ENCODE measurements around the gene NEGR1. TPM values are rescaled to one million over a fixed set of nuclear protein-coding genes. Genes with fewer than 3 reads are reported as not detected.

The NEGR1 gene
- total and polyA plus RNA-seq, 9 of the 15 experiments (the other 6 are each of a cell fraction or from before 2014, with no cell fraction given) = not detected

GRCh38 chr1:71640116-71640515 lies 642.2 kb downstream of the NEGR1 start:
- Histone ChIP-seq H3K4me1 (replicated peaks in 1 of 2; ENCODE audit: control insufficient read depth in 2 of 2, insufficient read depth in 2 of 2, low read length in 2 of 2) (no peaks in the 10 kb centered on the region), H3K9ac (ENCODE audit: insufficient read depth in 1 of 2, low read depth in 2 of 2, low read length in 2 of 2) (no peak overlapping the region), H2AFZ (ENCODE audit: low read depth, low read length) (no peak overlapping the region), H4K20me1 (replicated peaks; ENCODE audit: control insufficient read depth, insufficient read depth, low read length) (no peaks in the 10 kb centered on the region), H3K9me1 (ENCODE audit: control insufficient read depth, insufficient read depth, low read length) (no peaks in the 10 kb centered on the region), H3K27me3 (ENCODE audit: control insufficient read depth in 2 of 2, insufficient read depth in 2 of 2, low read length in 2 of 2) (no peaks in the 10 kb centered on the region), H3K4me2 (ENCODE audit: insufficient read depth, low read length) (no peak overlapping the region), H3K4me3 (no peak overlapping the region), H3K36me3 (ENCODE audit: control insufficient read depth, insufficient read depth, low read length) (no peaks in the 10 kb centered on the region), H3K9me3 (replicated peaks; ENCODE audit: control insufficient read depth, insufficient read depth, low read depth, low read length) (no peaks in the 10 kb centered on the region; the same call in 1 of the 2 replicates), H3K27ac (ENCODE audit: extremely low read depth, low read depth, low read length) (no peak overlapping the region), H3K79me2 (ENCODE audit: control insufficient read depth, insufficient read depth, low read length) (no peaks in the 10 kb centered on the region)
- WGBS (ENCODE audit: insufficient coverage, low coverage, missing lambda C conversion rate) = 6% methylated on average over 3 of the region's 3 CpGs
- ChIA-PET POLR2A (no interaction called here), CTCF (ENCODE audit: low intra/inter-chr PET ratio) (no interaction called here)
- in situ Hi-C loops (cut with MboI) (no loop called here), intact Hi-C loops (cut with micrococcal nuclease) (no loop called here)
- no peak for ATAC-seq
- no peak for DNase-seq (ENCODE audit: extremely low read depth in 1 of 4, low spot score in 3 of 4)
- no TSS peak for BruUV-seq (replicated peaks)
- no peak for FAIRE-seq
- TF ChIP-seq REST (IDR thresholded peaks at IDR 0.05; ENCODE audit: borderline replicate concordance) = no peak
- TF ChIP-seq REST (CRISPR knock-in tag; IDR thresholded peaks at IDR 0.05; ENCODE audit: low read depth) = no peak
- TF ChIP-seq XRCC3 (IDR thresholded peaks at IDR 0.05) = no peak
- TF ChIP-seq ZNF584 (CRISPR knock-in tag; IDR thresholded peaks at IDR 0.05; ENCODE audit: low read depth) = no peak
- no peak for TF ChIP-seq NCOA1 (IDR thresholded peaks at IDR 0.05; ENCODE audit: low read depth)
- TF ChIP-seq ZNF217 (CRISPR knock-in tag; IDR thresholded peaks at IDR 0.05) = no peak
- no peak for TF ChIP-seq ATF1 (CRISPR knock-in tag; IDR thresholded peaks at IDR 0.05)
- TF ChIP-seq ATF1 (tag; IDR thresholded peaks at IDR 0.05) = no peak
- no peak for TF ChIP-seq GMEB1 (CRISPR knock-in tag; IDR thresholded peaks at IDR 0.05)
- TF ChIP-seq ZNF76 (CRISPR knock-in tag; IDR thresholded peaks at IDR 0.05; ENCODE audit: borderline replicate concordance) = no peak
- TF ChIP-seq NUFIP1 (IDR thresholded peaks at IDR 0.05; ENCODE audit: partially characterized antibody) = no peak
- TF ChIP-seq SAP30 (IDR thresholded peaks at IDR 0.05; ENCODE audit: borderline replicate concordance, insufficient read depth, low read depth, low read length, poor library complexity, severe bottlenecking) = no peak
- no peak for TF ChIP-seq NCOA4 (IDR thresholded peaks at IDR 0.05; ENCODE audit: partially characterized antibody)
- TF ChIP-seq MYC (IDR thresholded peaks at IDR 0.05; ENCODE audit: low read depth, low read length) = no peak
- no peak for TF ChIP-seq MYC (CRISPR knock-in tag; IDR thresholded peaks at IDR 0.05; ENCODE audit: borderline replicate concordance, low read depth)
- no peak for TF ChIP-seq ZZZ3 (IDR thresholded peaks at IDR 0.05)
